Raji (cell line): ENCODE data around the gene ATG4B.

Source experiments
- POLR2A ChIP-seq: IDR thresholded peaks from 2 replicates; pipeline ENCODE4 v1.6.1; 2011; ENCODE audit warnings: low read depth, low read length, control low read depth; ENCODE audit not compliant: insufficient read depth

ATG4B gene

DNA sequence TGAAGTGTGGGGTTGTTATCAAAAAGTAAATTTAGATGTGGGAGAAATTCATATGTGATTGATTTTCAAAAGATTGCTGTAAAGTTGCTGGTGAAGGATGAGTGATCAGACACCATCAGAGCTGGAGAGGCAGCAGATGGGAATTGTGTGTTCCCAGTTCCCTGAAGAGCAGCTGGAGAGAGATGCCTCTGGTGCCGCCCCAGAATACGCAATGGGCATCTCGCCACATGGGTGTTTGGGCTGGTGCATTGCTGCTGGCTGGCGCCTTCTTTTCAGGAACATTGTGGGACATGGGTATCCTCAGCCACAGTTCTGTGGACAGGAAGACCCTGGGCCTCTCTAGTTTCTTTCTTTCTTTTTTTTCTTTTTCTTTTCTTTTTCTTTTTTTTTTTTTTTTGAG lies 11.9 kb downstream of the ATG4B start:
- TF ChIP-seq POLR2A = no peak

DNA sequence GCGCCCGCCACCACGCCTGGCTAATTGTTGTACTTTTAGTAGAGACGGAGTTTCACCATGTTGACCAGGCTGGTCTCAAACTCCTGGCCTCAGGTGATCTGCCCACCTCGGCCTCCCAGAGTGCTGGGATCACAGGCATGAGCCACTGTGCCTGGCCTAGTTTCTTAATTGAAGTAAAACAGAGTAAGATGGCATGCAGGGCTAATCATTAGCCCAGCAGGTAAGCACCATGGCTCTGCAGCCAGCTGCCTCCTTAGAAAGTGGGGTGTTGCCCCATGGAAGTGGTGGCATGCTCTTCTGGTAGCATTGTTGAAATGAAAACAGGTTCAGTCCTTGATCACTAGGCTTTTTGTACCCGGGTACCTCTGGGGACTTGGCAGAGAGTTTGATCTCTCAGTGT lies 12.4 kb downstream of the ATG4B start:
- TF ChIP-seq POLR2A = no peak

DNA sequence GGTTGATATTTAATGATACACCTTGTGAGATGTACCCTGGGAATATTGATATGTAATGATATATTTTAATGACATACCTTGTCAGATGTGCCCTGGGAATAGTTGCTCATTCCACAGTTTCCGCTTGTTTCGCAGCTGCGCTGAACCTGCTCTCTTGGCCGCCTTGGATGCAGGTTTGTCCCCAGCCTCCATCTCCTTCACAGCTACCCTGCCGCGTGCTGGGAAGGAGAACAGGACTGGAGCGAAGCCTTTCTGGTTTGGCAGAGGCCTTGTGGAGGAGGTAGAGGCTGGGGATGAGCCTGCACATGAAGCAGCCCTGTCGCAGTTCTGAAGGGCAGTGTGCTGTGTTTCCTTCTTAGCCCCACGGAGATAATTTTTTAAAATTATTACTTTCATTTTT lies 14.6 kb downstream of the ATG4B start:
- no peak for TF ChIP-seq POLR2A

DNA sequence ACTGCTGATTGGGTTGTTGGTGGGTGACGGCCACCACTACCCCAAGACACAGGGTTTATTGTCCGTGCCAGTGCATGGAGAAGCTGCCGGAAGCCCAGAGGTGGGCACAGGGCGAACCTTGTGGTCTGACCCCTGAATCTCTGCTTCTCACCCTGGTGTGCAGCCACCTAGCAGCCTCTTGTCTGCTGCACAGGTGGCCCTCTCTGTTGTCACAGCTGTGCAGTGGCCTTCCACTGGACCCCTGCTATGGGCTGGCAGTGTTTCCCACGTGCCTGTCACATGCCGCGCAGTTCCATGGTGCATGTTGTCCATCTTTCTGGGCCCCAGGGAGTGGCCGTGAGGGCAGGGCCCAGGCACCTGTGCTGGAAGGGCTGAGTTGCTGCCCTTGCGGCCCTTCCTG lies 15.2 kb downstream of the ATG4B start:
- no peak for TF ChIP-seq POLR2A

DNA sequence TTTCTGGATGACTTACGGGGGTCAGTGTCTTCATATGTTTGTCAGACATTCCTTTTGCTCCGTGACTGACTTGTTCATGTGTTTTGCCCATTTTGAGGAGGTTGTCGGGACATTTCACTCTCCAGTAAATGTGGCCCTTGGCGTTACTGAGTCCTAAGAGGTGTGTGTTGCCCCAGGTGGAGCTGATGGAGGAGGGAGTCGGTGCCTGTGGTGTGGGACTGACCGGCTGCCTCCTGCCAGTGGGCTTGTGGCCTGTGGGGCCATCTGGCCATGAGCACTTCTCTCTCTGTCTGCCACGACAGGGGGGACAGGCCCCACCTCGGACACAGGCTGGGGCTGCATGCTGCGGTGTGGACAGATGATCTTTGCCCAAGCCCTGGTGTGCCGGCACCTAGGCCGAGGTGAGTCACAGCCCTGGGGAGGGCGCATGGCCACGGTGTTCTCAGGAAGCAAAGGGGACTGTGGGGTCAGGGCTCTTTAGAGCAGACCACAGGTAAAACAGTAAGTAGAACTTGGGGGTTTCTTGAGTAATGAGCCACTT lies 15.8 kb downstream of the ATG4B start:
- no peak for TF ChIP-seq POLR2A

DNA sequence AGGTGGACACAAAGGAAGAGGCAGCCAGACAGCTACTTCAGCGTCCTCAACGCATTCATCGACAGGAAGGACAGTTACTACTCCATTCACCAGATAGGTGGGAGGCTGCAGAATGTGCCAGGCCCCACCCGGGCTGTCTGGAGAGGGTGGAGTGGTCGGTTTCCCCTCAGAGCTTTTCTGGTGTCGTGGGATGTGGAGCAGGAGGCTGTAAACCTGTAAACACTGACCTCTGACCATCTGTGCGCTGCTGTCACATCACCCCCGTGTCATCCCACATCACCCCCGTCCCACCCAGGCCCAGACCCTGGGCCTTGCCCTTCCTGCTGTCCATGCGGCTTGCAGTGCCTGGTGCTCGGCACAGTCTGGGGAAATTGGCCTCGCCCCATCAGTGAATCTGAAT lies 17.1 kb downstream of the ATG4B start:
- TF ChIP-seq POLR2A = no peak

DNA sequence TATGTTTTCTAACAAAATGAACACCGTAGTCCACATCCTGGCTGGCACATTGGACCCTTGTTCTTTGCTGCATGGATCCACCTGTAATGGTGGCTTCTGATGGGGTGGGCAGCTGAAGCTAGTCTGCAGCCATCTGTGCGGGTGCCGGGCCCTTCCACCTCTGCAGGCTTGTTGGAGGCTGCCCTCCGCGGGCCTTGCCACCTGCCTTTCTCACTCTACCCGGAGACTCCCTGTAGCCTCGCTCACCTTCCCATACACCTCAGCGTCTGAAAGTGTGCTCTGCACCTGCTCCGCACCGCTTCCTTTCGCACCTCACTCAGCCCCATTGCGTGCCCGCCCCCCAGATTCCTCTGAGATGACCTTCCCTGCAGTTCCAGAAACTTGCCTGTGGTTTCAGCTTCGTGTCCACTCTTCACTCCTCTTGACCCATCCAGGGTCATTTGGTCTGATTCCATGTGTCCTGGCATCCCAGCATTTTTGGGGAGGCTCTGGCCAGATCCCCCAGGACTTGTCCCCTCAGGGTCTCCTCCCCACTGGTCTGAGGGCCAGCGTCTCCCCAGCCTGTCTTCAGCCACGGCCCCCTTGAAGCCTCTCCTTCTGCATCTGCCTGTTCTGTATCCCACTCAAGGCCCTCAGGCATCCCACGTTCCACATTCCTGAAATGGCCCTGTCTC lies 18.2 kb downstream of the ATG4B start:
- no peak for TF ChIP-seq POLR2A

DNA sequence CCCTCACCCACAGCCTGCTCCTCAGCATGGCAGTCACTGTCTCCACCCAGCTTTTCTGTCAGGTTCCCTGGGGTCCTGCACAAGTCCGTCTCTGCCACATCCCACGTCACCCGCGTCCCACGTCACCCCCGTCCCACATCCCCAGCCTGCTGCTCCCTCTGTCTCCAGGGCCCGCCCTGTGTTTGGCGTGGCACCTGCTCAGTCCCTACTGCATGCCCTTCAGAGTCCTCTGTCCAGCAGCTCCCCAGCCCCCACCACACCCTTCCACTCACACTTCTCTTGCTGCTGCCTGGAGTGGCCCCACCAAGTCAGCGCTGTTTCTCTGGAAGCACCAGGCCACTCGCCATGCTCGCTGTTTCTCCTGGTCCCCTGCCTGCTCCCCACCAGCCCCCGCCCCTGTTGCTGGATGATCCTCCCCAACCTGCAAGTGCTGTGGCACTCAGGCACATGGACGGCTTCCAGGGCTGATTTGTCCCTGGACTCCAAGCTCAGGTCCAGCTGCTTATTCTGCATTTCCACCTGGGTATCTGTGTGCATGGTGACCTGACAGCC lies 18.8 kb downstream of the ATG4B start:
- TF ChIP-seq POLR2A = no peak

DNA sequence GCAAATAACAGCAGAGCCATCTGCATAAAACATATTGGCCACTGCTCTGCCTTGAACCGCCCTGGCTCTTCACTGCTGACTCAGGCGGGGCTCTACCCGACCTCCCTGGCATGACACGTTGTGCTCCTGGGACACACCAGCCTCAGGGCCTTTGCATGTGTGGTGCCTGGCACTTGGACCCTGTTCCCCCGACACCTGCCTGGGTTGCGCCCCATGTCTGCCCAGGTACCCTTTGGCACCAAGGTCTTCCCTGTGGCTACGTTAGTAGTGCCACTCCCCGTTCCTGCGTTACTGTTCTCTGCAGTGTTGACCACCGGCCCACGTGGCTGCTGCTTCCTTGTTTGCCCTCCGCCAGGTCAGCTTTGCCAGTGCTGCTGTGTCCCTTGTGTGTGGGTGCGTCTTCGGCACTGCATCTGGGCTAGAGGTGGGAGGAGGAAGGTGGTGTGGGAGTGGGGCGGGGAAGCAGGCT lies 20.3 kb downstream of the ATG4B start:
- no peak for TF ChIP-seq POLR2A

DNA sequence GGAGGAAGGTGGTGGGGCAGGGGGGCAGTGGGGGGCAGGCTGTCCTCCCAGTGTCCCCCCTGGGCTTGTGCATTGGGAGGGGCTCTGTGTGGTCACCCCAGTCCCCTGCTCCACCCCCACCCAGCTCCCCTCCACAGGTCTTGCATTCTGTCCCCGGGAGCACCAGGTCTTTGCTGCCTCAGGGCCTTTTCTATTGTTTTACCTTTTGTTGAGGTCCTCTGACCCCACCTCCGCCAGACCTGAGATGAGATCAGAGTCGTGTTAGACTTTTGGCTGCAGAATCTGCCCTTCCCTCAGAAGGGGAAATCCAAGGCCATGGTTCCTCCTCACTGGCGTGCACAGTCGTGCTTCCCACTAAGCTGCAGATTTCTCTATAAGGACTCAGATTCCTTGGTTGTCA lies 20.8 kb downstream of the ATG4B start:
- no peak for TF ChIP-seq POLR2A

DNA sequence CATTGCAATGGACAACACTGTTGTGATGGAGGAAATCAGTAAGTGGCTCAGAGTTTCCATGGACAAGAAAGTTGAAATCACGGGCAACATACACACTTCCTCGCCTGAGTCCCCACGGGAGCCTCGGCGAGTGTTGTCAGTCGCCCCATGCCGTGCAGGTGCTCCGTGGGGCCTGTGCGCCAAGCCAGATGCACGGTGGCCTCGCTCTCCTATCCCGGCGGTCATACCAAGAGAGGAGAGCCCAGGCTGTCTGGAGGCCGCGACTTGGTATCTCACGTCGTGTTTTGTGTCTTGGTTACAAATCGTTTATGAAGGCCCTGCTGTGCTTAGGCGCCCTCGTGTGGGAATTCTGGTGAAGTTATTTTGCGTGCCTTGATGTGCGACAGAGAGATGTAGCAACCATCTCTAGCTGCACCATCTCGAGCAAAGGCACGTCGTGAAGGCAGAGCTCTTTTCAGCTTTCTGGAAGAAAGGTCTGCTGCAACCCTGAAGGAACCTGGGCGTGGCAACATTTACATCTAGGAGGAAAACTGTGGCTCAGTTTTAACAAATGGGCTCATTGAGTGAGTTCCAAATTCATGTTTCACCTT lies 21.8 kb downstream of the ATG4B start:
- no peak for TF ChIP-seq POLR2A

DNA sequence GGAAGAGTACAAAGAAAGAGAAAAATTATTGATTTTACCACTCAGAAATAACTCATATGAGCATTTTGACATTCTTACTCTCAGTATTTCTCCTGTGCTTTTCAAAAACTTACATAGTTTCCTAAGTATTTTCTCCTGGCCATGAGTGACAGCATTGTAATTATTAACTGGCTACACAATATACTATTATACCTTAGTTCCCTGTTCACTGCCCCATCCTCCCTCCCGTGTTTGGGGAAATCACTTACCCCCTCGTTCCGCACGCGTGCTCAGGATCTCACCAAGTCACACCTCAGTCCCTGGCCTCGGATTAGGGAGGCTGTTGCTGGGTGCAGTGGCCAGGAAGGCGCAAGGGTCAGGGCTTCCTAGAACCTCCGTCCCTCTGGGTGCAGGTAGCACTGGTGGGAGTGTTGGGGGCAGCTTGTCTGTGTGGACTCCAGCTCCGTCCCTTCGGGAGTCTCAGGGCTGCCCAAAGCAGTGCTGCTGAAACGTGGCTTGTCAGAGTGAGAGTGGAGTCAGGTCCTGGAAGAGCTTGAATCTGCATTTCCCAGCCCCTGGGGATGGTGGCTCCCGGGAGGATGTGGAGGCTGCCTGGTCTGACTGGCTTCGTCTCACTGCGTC lies 23.2 kb downstream of the ATG4B start:
- no peak for TF ChIP-seq POLR2A

DNA sequence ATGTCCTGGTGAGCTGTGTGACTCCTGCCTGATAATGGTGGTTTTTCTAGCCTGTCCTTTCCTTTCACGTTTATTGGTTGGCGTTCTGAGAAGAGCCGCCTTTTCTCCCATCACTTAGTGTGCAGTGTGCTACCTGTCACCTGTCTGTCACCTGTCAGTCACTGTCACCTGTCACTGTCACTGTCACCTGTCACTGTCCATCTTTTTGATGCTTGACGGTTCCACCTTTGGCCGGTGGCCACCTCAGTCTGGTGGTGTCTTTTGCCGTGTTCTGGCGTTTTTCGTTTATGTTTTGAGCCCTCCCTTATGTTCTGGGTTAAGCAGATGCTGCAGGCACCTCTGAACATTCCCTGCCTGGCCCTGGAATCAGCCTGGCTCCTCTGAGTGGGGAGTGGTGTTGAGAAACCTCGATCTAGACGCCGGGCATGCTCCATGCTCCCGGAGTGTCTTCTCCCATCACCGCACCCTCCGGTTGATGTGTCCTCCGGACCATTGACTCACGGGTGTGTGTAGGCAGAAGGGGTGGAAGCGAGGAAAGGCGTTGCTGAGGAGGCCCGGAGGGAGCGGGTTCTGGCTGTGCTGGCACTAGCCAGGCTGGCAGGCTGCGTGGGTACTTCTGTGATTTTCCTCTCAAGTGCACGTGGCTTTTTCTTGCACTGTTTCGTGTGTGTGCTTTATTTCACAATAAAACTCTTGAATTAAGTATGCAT lies 28.4 kb downstream of the ATG4B start:
- TF ChIP-seq POLR2A = no peak

DNA sequence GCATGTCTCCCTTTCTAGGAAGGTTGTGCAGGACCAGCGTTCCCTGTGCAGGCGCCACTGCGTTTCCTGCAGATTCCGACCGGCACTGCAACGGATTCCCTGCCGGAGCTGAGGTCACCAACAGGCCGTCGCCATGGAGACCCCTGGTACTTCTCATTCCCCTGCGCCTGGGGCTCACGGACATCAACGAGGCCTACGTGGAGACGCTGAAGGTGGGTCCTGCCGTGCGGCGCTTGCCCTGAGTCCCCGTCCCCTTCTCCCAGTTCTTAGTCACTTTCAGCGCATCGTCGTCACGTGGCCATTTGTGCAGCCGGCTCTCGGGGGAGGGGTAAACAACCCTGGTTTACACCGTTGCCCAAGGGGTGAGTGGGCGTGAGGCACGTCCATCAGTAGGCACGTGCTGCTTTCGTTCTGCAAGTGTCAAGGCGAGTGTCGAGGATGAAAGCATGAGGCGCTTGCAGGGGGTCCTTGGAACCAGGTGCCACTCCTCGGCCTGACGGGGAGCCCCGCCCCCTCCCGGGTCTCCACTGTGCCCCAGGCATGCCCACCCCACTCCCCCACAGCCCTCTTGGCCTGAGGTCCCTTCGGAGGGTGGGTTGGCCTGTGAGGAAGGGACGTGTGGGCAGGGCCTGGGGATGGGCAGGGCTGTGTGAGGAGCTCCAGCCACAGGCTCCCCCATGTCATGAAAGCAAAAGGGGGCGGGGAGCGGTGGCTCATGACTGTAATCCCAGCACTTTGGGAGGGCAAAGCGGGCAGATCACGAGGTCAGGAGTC lies 29.3 kb downstream of the ATG4B start:
- TF ChIP-seq POLR2A = no peak

DNA sequence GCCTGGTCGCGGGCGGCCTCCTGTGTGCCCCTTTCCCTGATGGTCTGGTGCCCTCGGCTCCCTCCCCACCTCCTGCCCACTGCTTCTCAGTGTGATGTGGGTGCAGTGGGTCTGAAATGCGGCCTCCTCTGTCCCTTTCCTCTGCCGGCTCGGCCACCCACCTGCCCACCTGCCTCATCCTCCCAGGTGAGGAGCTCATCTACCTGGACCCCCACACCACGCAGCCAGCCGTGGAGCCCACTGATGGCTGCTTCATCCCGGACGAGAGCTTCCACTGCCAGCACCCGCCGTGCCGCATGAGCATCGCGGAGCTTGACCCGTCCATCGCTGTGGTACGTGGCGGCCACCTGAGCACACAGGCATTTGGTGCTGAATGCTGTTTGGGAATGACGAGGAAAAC lies 30.9 kb downstream of the ATG4B start:
- no peak for TF ChIP-seq POLR2A

DNA sequence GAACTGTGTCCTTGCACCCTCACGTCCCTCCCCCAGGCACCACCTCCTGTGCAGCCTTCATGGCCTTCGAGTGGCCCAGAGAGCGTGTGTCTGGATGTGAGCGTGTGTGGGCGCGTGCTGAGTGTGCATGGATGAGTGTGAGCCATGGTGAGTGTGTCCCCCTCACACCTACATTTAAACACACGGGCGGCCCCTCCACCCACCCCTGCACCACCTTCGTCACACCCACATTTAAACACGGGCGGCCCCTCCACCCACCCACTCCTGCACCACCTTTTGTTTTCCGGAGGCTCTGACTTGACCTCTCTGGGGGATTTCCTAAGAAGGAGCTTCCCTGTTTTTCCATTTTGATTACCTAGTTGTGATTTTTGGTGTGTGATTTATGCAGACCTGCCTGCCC lies 31.3 kb downstream of the ATG4B start:
- no peak for TF ChIP-seq POLR2A
